Osteocyte (in vitro differentiated cells): ENCODE results near the gene SMYD3. TPM values are rescaled to one million over a fixed set of nuclear protein-coding genes. Genes with fewer than 3 reads are reported as not detected.

ENCODE experiments used
- DNase-seq: peaks from one replicate; pipeline ENCODE4 v3.0.0; 2021; ENCODE audit warnings: mixed read lengths; ENCODE audit not compliant: unreplicated experiment; ENCODE audit errors: extremely low spot score
- H3K27ac Mint-ChIP-seq: one replicate; pipeline ENCODE4 v1.8.0; 2021; ENCODE audit warnings: mild to moderate bottlenecking, mixed read lengths; ENCODE audit not compliant: unreplicated experiment
- H3K27me3 Mint-ChIP-seq: one replicate; pipeline ENCODE4 v1.8.0; 2021; ENCODE audit warnings: mixed read lengths; ENCODE audit not compliant: unreplicated experiment
- H3K36me3 Mint-ChIP-seq: one replicate; pipeline ENCODE4 v1.8.0; 2021; ENCODE audit warnings: mixed read lengths; ENCODE audit not compliant: unreplicated experiment
- H3K4me1 Mint-ChIP-seq: one replicate; pipeline ENCODE4 v1.8.0; 2021; ENCODE audit warnings: mixed read lengths; ENCODE audit not compliant: unreplicated experiment
- H3K4me3 Mint-ChIP-seq: one replicate; pipeline ENCODE4 v1.8.0; 2021; ENCODE audit warnings: mild to moderate bottlenecking, moderate library complexity, mixed read lengths; ENCODE audit not compliant: unreplicated experiment
- H3K9me3 Mint-ChIP-seq: one replicate; pipeline ENCODE4 v1.8.0; 2021; ENCODE audit warnings: mixed read lengths; ENCODE audit not compliant: unreplicated experiment
- CTCF ChIP-seq: fragments of 200-600 bp; sonication (generic); IDR thresholded peaks from 2 replicates; pipeline ENCODE4 v1.5.0; 2021; ENCODE audit warnings: antibody characterized with exemption, mild to moderate bottlenecking, moderate library complexity
- total RNA-seq: library from RNA; stranded (reverse); gene quantifications from 2 replicates; pipeline ENCODE4 v1.2.1, GENCODE V29; 2021

The SMYD3 gene
- total RNA-seq, 1 donor from 2014 or later, result 22.3 TPM

DNA sequence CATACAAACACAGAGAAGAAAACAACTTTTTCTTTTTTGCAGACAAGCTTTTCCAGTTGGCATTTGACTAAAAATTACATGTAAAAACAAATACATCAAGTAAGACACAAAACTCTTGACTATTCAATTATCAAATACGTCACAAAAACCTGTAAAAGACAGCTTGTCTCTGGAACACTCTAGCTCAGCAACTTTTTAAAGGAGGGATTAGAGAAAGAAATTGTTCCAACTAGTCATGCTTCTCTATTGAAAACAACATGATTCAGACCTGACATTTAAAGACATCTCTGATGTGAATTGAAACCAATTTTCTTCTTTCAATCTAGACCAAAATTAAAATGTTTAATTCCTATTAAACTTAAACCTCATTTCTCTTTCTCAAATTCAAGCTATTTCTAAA, 30.3 kb downstream of the SMYD3 start:
- H3K9me3 Mint-ChIP-seq, result no peaks in the 10 kb centered on the region
- no peak overlapping the region for H3K4me3 Mint-ChIP-seq
- H3K27me3 Mint-ChIP-seq, result no peaks in the 10 kb centered on the region
- H3K27ac Mint-ChIP-seq, result no peak overlapping the region
- DNase-seq, result no peak
- peaks cover 2% of the 10 kb centered on the region for H3K36me3 Mint-ChIP-seq
- peaks cover 5% of the 10 kb centered on the region for H3K4me1 Mint-ChIP-seq
- TF ChIP-seq CTCF, result no peak

DNA sequence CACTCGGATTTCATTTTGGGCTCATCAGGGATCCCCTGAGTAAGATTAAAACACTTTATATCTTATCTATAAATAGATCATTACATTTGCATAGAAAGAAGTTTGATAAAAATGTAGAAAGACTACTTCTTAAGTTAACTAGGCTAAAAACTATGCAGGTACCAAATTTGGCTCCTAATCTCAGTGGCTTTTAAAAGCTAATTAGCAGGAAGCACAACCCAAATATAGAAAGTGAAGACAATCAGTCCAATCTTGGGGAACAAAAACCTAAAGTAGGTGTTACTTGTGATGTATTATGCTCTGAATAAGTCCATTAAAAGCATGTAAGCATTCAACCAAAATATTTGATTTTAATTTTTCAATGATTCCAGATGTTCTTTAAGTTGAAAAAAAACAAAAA, 35.4 kb downstream of the SMYD3 start:
- no peak for DNase-seq
- H3K36me3 Mint-ChIP-seq, result no peaks in the 10 kb centered on the region
- no peak overlapping the region for H3K27ac Mint-ChIP-seq
- no peak overlapping the region for H3K4me3 Mint-ChIP-seq
- no peaks in the 10 kb centered on the region for H3K9me3 Mint-ChIP-seq
- no peak for TF ChIP-seq CTCF
- peaks cover 8% of the 10 kb centered on the region for H3K4me1 Mint-ChIP-seq
- no peaks in the 10 kb centered on the region for H3K27me3 Mint-ChIP-seq

- H3K4me1 Mint-ChIP-seq, result peaks cover 8% of the 10 kb centered on the region
- DNase-seq, result no peak
- H3K27me3 Mint-ChIP-seq, result no peaks in the 10 kb centered on the region
- H3K9me3 Mint-ChIP-seq, result no peaks in the 10 kb centered on the region
- TF ChIP-seq CTCF, result no peak
- H3K36me3 Mint-ChIP-seq, result no peaks in the 10 kb centered on the region
- H3K27ac Mint-ChIP-seq, result no peak overlapping the region
- no peak overlapping the region for H3K4me3 Mint-ChIP-seq
Observed at GRCh38 chr1:246470585-246470984, 36.5 kb downstream of the SMYD3 start.

GRCh38 chr1:246462986-246463385, 44.1 kb downstream of the SMYD3 start:
- H3K9me3 Mint-ChIP-seq, result no peaks in the 10 kb centered on the region
- no peak for TF ChIP-seq CTCF
- H3K36me3 Mint-ChIP-seq, result peaks cover under 1% of the 10 kb centered on the region
- no peaks in the 10 kb centered on the region for H3K4me1 Mint-ChIP-seq
- DNase-seq, result no peak
- H3K4me3 Mint-ChIP-seq, result no peak overlapping the region
- H3K27ac Mint-ChIP-seq, result no peak overlapping the region
- no peaks in the 10 kb centered on the region for H3K27me3 Mint-ChIP-seq

DNA sequence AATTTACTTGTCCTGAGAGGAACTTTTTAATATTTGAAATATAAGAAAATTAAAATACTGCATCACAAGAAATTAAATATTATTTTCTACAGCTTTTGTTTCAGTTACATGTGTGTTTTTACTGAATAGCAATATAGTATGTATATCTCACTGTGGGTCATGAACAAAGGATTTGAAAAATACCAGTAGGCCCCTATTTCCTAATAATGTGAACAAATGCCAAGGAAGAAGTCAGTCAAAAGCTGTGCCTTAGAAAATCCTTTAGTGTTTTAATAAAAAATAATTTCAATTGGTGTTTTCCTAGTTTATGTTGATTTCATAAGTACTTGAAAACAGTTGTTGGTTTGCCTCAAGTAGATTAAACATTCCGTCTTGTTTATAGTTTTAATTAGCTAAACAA, 46.7 kb downstream of the SMYD3 start:
- Mint-ChIP-seq H3K27me3 (no peaks in the 10 kb centered on the region), H3K4me1 (no peaks in the 10 kb centered on the region), H3K9me3 (no peaks in the 10 kb centered on the region), H3K4me3 (no peak overlapping the region), H3K36me3 (peaks cover 2% of the 10 kb centered on the region), H3K27ac (no peak overlapping the region)
- TF ChIP-seq CTCF, result no peak
- DNase-seq, result no peak
